UCSD-AML1 (cell line): Measurements from ENCODE around the gene GPRASP1.

ENCODE experiments used
- DNase-seq: peaks from one replicate; lab custom pipeline; 2025; ENCODE audit not compliant: unreplicated experiment; lab: John Stamatoyannopoulos, UW

Gene GPRASP1

DNA sequence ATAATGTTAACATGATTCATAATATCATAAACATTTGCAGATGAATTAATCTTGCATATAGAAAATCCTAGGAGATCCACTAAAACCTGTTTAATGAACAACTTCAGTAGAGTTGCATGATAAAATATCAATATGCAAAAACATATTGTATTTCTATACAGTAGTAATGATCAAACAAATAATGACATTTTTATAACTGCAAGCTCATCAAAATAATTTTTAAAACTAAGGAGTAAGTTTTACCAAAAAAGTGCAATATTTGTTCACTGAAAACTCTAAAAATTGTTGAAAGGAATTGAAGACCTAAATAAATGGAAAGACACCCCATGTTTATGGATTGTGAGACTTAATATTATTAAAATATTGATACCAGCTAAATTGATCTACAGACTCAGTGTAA is 45.0 kb downstream of the GPRASP1 start:
- no peak for DNase-seq

DNA sequence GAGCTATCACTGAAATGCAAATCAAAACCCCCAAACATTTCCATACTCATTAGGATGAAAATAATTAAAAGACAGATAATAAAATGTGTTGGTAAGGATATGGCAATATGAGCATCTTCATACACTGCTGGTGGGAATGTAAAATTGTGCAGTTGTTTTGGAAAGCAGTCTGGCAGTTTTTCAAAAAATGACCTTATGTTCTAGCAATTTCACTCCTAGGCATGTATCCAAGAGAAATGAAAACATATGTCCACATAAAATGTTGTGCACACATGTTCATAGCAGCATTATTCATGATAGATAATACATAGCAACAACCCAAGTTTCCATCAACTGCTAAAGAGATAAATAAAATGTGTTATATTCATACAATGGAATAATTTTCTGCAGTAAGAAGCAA is 46.2 kb downstream of the GPRASP1 start:
- DNase-seq, result no peak
